DOHH2 (cell line): Measurements from ENCODE around the gene ITPK1.

ENCODE experiments used
- CTCF ChIP-seq: fragments of 200-600 bp; sonication (generic); IDR thresholded peaks from one replicate; pipeline ENCODE4 v1.5.1; 2014; ENCODE audit warnings: antibody characterized with exemption, mild to moderate bottlenecking, low read depth, low read length; ENCODE audit not compliant: poor library complexity, severe bottlenecking
- EZH2phosphoT487 ChIP-seq: fragments of 200-600 bp; sonication (generic); IDR thresholded peaks from 2 replicates; pipeline ENCODE4 v1.6.1; 2017; ENCODE audit warnings: borderline replicate concordance, mild to moderate bottlenecking, antibody characterized with exemption, low read length, moderate library complexity, mixed read lengths

- TF ChIP-seq CTCF (no peak), EZH2phosphoT487 (no peak)
These were observed 50.4 kb downstream of the ITPK1 start for GRCh38 chr14:93065272-93065730.
